Heart right ventricle (tissue), 16 donors: Measurements from ENCODE around the gene PTEN. TPM values are rescaled to one million over a fixed set of nuclear protein-coding genes. Genes with fewer than 3 reads are reported as not detected.

Source experiments
- ATAC-seq, 8 donors: fragments of 200-7000 bp; cut with Tn5 transposase; one replicate each; pipeline ENCODE4 v1.9.1; 2020; ENCODE audit warnings: mild to moderate bottlenecking in 8 of 8, moderate library complexity in 8 of 8, moderate number of reproducible peaks in 1 of 8
- DNase-seq, 2 donors: peaks; one replicate each; pipeline ENCODE4 v3.0.0-alpha.2; 2020
- H3K27ac ChIP-seq, 10 donors: fragments of 200-600 bp; sonication (generic) in 2 of 10; one replicate each; pipeline versions ENCODE4 v1.5.0 to v1.8.0; 2020 to 2022; ENCODE audit warnings: mild to moderate bottlenecking in 3 of 10
- H3K27me3 ChIP-seq, 7 donors: fragments of 200-600 bp; one replicate each; pipeline ENCODE4 v1.8.0; 2021 to 2022; ENCODE audit warnings: mild to moderate bottlenecking in 2 of 7
- H3K36me3 ChIP-seq, 9 donors: fragments of 200-600 bp; sonication (generic) in 1 of 9; one replicate each; pipeline versions ENCODE4 v1.5.0 to v1.8.0; 2020 to 2022; ENCODE audit warnings: mild to moderate bottlenecking in 2 of 9
- H3K4me1 ChIP-seq, 9 donors: fragments of 200-600 bp; sonication (generic) in 1 of 9; one replicate each; pipeline versions ENCODE4 v1.5.0 to v1.8.0; 2020 to 2022; ENCODE audit warnings: mild to moderate bottlenecking in 4 of 9
- H3K4me3 ChIP-seq, 10 donors: fragments of 200-600 bp; sonication (generic) in 2 of 10; one replicate each; pipeline versions ENCODE4 v1.5.0 to v1.8.0; 2020 to 2022; ENCODE audit warnings: mild to moderate bottlenecking in 7 of 10, moderate library complexity in 2 of 10
- H3K9me3 ChIP-seq, 11 donors: fragments of 200-600 bp in 10 of 11; sonication (generic) in 2 of 11; one replicate each; pipeline versions ENCODE4 v1.5.0 to v1.8.0; 2013 to 2022; ENCODE audit warnings: mild to moderate bottlenecking in 2 of 11, control low read depth in 1 of 11, moderate library complexity in 1 of 11
- CTCF ChIP-seq, 9 donors: fragments of 200-600 bp; sonication (generic) in 2 of 9; IDR thresholded peaks; one replicate each; pipeline versions ENCODE4 v1.5.0 to v1.8.0; 2021 to 2022; ENCODE audit warnings: antibody characterized with exemption in 9 of 9, mild to moderate bottlenecking in 5 of 9, moderate library complexity in 1 of 9
- WGBS, 2 donors: extraction: QIAGEN DNeasy Blood & Tissue Kit; methylation state at CpG; one replicate each; pipeline ENCODE4 v1.1.7; 2013; ENCODE audit warnings: inconsistent platforms in 1 of 2; 5-methylcytosine and 5-hydroxymethylcytosine counted together
- intact Hi-C, 10 donors: fragments of 100-400 bp; cut with DNase I; formaldehyde crosslinking; loops; one replicate each; pipeline versions ENCODE4 v1.11.1 to v1.14.2; 2022
- polyA plus RNA-seq, 2 donors: library from polyadenylated mRNA; stranded (reverse); fragments of 200-250 nt; gene quantifications; one replicate each; pipeline ENCODE4 v1.2.3, GENCODE V29; 2013
- total RNA-seq, 10 donors: library from RNA; stranded (reverse); fragmentation: NEBNext Ultra II Directional in 3 of 10; extraction: Animal tissue kit (Norgen Biotek cat#: 25700) in 3 of 10; gene quantifications; one replicate each; pipeline versions ENCODE4 v1.2.1 to v1.2.4, GENCODE V29; 2021 to 2023
- donor health status: Arrhythmogenic right ventricular cardiomyopathy.
- donor health status: ischemic (EF 13 %, LVEDD 7.1; RV severe dilation, severe dysfunction).
- donor health status: healthy with polysubstance abuse.
- donor health status: DM: no; HTN: yes; CAD: no.
- donor health status: DM: no; HTN: no; CAD: no.
- donor health status: ischemic (EF 25% LVEDD 6.9; RV normal size, moderate dysfunction).
- donor health status: ischemic (EF 25% LVEDD 5.7; RV mildly dilated, moderate dysfunction).
- donor health status: healthy.
- donor health status: DM: yes; HTN: yes; CAD: no.
- donor health status: Ischemic cardiomyopathy.
- donor health status: ischemic (EF 35%, LVEDD 5.7; RV mildly dilated, moderate dysfunction).
- donor health status: nonischemic (EF 11% LVEDD 7.7; RV severe dilation, severe dysfunction).
- donor health status: DM: yes; HTN: yes; CAD: no.
- donor health status: PGD.
- donor health status: ischemic (EF 29% LVEDD 5.4; RV normal size, mild dysfunction).
- donor health status: nonischemic (EF 23%, LVEDD 6.1; RV moderate dilation, normal function).

Gene PTEN
- total and polyA plus RNA-seq, 12 donors, result 21.8 to 89.9 (median 54.9) TPM

- Histone ChIP-seq H3K4me1 (peaks cover 0 to 78% (median 64%) of the 10 kb centered on the region in 9 donors), H3K4me3 (peak overlapping the region in 7 of 10 donors; percentile 9 to 90 (median 85)), H3K27ac (peak overlapping the region in 3 of 10 donors; percentile 5 to 27 (median 11)), H3K27me3 (no peaks in the 10 kb centered on the region), H3K9me3 (no peaks in the 10 kb centered on the region), H3K36me3 (peaks cover 0 to 18% (median 0%) of the 10 kb centered on the region in 9 donors)
- WGBS, 2 donors, result 64 to 68% methylated on average over 3 of the region's 3 CpGs
- DNase-seq (no peak), ATAC-seq (no peak)
- intact Hi-C loops, result loop anchor here in 7 of 10 donors (5.0 to 10.0 kb wide), 7 partner anchors 57 to 375 kb away; no protein-coding TSS in a partner anchor
- no peak for TF ChIP-seq CTCF (IDR thresholded peaks at IDR 0.05)
Observed at GRCh38 chr10:87869773-87870551, 6.5 kb downstream of the PTEN start.

- 94 to 97% methylated on average over 6 of the region's 6 CpGs for WGBS, 2 donors
- TF ChIP-seq CTCF (IDR thresholded peaks at IDR 0.05), result no peak
- DNase-seq, result no peak
- Histone ChIP-seq H3K9me3 (no peaks in the 10 kb centered on the region), H3K27me3 (no peaks in the 10 kb centered on the region), H3K27ac (no peak overlapping the region), H3K4me1 (peaks cover 3 to 100% (median 92%) of the 10 kb centered on the region in 9 donors), H3K36me3 (peaks cover 0 to 21% (median under 1%) of the 10 kb centered on the region in 9 donors), H3K4me3 (no peak overlapping the region)
- intact Hi-C loops, result no loop called here
- peak in 1 of 8 donors; percentile 16 for ATAC-seq
Observed at GRCh38 chr10:87872828-87873227, 9.4 kb downstream of the PTEN start.

GRCh38 chr10:87873656-87874055 is 10.2 kb downstream of the PTEN start:
- no peaks in the 10 kb centered on the region for H3K27me3 ChIP-seq
- no peak for ATAC-seq
- H3K36me3 ChIP-seq, result peaks cover 0 to 28% (median 6%) of the 10 kb centered on the region in 9 donors
- intact Hi-C loops, result no loop called here
- no peak for TF ChIP-seq CTCF (IDR thresholded peaks at IDR 0.05)
- no peaks in the 10 kb centered on the region for H3K9me3 ChIP-seq
- WGBS, 2 donors, result 71 to 81% methylated on average over 2 of the region's 2 CpGs
- peak overlapping the region in 1 of 10 donors; percentile 2 for H3K4me3 ChIP-seq
- no peak overlapping the region for H3K27ac ChIP-seq
- no peak for DNase-seq
- peaks cover 3 to 100% (median 95%) of the 10 kb centered on the region in 9 donors for H3K4me1 ChIP-seq

GRCh38 chr10:87875929-87876571 is 12.6 kb downstream of the PTEN start:
- Histone ChIP-seq H3K4me1 (peaks cover 5 to 97% (median 83%) of the 10 kb centered on the region in 9 donors), H3K9me3 (no peaks in the 10 kb centered on the region)
- 42 to 64% methylated on average over 4 of the region's 4 CpGs for WGBS, 2 donors

More at GRCh38 chr10:87875929-87876571, 12.6 kb downstream of the PTEN start:
- no peaks in the 10 kb centered on the region for H3K27me3 ChIP-seq
- H3K27ac ChIP-seq, result no peak overlapping the region
- intact Hi-C loops, result loop anchor here in 1 of 10 donors (5.0 kb wide), 1 partner anchor 36 kb away; no protein-coding TSS in a partner anchor
- peak overlapping the region in 1 of 10 donors; percentile 23 for H3K4me3 ChIP-seq
- ATAC-seq, result no peak
- peaks cover 0 to 52% (median 6%) of the 10 kb centered on the region in 9 donors for H3K36me3 ChIP-seq
- DNase-seq, result no peak
- TF ChIP-seq CTCF (IDR thresholded peaks at IDR 0.05), result no peak
